GM19239 (cell line): ENCODE measurements around the gene PDK4.

Source experiments
- DNase-seq: peaks from one replicate; pipeline ENCODE4 v3.0.0; 2011; ENCODE audit warnings: low spot score; ENCODE audit not compliant: insufficient read length
- FAIRE-seq: peaks from 2 replicates; lab custom pipeline; 2011; peaks lifted over from hg19 to GRCh38; lab: Jason Lieb, UNC

Gene PDK4

GRCh38 chr7:95596198-95597063 is at the start of gene PDK4:
TSS of gene PDK4 (minus strand) at chr7:95596516. CDS start at chr7:95596293, 223 bp downstream.
- no peak for DNase-seq
- no peak for FAIRE-seq

DNA sequence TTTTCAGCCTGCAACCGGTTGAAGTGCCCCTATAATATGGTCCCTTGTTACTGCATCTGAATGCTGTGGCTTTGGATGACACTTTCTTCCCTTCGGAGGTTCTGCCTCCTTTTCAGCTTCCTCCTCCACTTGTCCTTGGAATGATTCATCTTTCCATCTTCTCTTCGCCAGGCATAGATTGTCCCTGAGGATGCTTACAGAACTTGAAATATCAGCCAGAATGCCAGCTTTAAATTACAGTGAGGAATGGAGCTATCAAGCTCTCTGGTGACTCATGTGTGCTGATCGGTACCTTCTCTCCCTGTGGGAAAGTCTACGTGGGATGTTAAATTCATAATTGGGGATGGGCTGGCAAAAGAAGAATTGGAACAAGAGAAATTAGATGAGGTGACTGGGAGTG is 45.9 kb upstream of the PDK4 start:
- FAIRE-seq (no peak), DNase-seq (no peak)

- FAIRE-seq: no peak
These were observed 40.0 kb upstream of the PDK4 start for GRCh38 chr7:95636140-95636940.

DNA sequence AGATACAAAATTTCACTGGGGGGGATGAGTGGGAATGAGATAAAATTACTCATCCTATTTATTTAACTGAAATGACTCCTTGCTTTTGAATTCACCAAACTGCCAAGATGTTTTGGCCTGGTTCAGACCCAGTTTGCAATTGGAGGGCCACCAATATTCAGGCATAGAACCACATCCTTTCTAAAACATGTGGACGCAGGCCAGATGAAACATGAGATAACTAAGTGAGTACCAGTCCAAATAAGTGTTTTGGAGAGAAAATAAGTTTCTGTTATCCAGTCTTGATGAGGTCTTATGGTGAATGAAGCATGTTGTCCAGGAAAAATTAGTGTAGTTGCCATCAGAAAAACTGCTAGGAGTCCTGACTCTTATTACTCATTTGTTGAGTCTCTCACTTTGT is 36.3 kb upstream of the PDK4 start:
- FAIRE-seq (no peak), DNase-seq (no peak)

More at GRCh38 chr7:95636140-95636940, 40.0 kb upstream of the PDK4 start:
- no peak for DNase-seq

- DNase-seq (no peak), FAIRE-seq (no peak)
These were observed 35.2 kb upstream of the PDK4 start for GRCh38 chr7:95631527-95631926.

- DNase-seq (no peak), FAIRE-seq (no peak)
These were observed 34.6 kb upstream of the PDK4 start for GRCh38 chr7:95630702-95631458.

DNA sequence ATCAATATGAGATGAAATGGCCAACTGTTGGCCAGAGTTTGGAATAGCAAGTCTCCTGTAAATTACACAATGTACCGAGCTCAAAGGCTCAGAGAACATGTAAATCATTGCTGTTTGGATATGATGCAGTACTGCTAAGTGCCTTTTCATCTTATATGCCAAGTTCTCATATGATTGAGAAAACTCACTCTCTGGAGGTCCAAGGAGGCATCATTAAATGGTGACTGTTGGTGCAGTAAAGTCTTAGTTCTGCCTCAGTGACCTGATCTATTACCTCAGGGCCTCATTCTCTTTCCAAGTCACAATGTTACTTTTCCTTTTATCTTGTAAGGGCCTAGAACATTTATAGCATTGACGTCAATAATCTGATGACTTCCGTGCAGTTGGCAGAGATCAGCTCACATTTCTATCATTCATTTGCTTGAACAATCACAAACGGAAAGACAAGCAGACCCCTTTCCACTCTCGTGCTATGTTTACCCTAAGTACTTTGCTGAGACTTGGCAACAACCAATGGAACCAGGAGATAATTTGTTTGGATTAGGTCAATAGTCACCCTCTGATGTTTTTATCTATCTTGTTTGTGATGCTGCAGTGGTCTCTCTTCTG is 32.6 kb upstream of the PDK4 start:
- DNase-seq (no peak), FAIRE-seq (no peak)

- DNase-seq: no peak
- no peak for FAIRE-seq
These were observed 27.5 kb upstream of the PDK4 start for GRCh38 chr7:95623788-95624187.

DNA sequence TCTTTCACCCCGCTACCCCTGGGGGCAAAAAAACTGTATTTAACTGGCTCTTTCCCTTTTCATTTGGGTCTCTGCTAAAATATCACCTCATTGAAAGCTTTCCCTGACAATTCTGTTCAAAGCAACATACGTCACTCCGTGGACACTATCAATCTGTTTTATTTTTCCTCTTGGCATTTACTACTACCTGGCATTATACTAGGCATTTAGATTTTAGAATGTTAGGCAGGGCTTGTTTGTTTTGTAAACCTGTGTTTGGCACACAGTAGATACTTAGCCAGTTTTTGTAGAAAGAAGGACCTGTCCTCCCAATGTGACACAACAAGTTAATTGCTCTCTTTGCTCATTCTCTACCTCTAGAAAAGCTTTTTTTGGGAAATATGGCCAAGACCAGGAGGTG is 26.5 kb upstream of the PDK4 start:
- FAIRE-seq (no peak), DNase-seq (no peak)

GRCh38 chr7:95622001-95622549 is 25.8 kb upstream of the PDK4 start:
- DNase-seq: no peak
- FAIRE-seq: no peak

DNA sequence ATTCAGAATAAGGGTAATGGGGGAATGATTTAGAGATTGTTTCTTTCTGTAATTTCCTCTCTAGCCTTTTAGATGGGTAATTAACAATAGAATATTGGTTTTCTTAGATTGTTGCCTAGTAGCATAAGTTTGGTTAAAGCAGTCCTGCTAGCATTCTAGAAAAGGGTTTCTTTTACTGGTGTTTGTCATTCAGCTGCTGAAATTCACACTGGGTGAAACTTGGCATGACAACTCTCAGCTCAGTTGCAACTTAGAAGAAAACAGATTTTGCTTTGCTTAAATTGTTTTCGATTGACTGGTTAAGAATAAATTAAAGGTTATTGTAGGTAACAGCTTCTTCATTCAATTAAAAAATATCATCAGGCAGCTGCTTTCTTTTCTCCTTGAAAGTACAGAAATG is 25.1 kb upstream of the PDK4 start:
- FAIRE-seq (no peak), DNase-seq (no peak)

- FAIRE-seq: no peak
- no peak for DNase-seq
These were observed 24.3 kb upstream of the PDK4 start for GRCh38 chr7:95620631-95621030.

GRCh38 chr7:95619921-95620320 is 23.6 kb upstream of the PDK4 start:
- no peak for FAIRE-seq
- no peak for DNase-seq

DNA sequence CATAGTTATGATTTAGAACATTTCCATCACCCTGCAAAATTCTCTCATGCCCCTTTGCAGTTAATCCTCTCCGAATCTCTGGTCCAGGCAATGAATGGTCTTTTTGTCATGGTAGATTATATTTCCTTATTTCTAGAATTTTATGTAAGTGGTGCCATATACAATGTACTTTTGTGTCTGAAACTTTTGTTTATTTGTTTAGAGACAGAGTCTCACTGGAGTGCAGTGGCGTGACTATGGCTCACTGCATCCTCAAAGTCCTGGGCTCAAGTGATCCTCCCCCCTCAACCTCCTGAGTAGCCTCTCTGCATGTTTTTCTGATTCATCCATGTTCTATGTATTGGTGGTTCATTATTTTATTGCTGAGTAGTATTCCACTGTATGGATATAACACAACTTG is 23.2 kb upstream of the PDK4 start:
- no peak for DNase-seq
- no peak for FAIRE-seq

DNA sequence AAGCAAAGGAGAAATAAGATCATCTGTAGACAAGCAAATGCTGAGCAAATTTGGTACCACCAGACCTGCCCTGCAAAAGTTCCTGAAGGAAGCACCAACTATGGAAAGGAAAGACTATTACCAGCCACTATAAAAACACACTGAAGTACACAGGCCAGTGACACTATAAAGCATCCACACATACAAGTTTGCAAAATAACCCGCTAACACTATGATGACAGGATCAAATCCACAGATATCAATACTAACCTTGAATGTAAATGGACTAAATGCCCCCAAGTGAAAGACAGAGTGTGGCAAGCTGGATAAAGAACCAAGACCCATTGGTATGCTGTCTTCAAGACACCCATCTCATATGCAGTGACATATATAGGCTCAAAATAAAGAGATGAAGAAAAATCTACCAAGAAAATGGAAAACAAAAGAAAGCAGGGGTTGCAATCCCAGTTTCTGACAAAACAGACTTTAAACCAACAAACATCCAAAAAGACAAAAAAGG is 18.2 kb upstream of the PDK4 start:
- no peak for FAIRE-seq
- no peak for DNase-seq

GRCh38 chr7:95611224-95611623 is 14.9 kb upstream of the PDK4 start:
- DNase-seq: no peak
- FAIRE-seq: no peak

GRCh38 chr7:95609277-95609971 is 13.1 kb upstream of the PDK4 start:
- DNase-seq: no peak
- no peak for FAIRE-seq

DNA sequence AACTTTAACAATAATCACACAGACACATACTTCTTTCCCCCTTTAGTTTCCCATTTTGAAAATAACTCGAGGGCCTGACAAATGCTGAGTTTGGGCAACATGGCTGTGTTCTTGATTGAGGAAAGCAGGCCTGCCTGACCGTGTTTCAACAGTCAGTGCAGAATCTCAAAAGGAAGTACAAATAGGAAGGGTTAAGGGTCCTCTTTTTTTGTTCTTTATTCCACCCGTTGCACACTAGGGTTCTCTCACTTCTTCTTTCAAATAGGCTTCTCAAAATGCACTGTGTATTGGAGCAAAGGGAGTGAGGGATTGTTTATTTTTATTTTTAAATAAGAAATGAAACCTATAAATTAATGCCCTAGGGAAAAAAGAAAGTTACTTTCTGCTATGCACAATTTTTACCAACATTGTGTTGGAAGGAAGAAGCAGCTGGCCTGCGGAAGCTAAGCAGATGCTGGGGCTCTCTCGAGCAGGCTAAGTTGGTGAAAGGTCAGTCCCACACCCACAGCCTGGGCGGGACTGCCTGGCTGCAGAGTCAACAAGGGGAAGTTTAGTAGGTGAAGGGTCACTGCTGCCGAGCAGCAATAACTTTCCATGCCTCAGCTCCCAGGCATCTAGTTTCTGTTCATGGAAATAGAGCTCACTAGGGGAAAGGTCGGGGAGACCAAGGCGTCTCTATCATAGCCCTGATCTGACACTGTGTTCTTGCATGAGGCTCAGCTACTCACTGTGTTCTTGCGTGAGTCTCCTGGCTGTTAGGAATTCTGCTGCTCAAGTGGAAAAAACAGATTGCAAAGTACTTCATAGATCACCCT is 12.2 kb upstream of the PDK4 start:
- FAIRE-seq (peak; percentile 86), DNase-seq (peak; percentile 37)
